ENCODE measurements around the gene NUBP1.
A peak's percentile ranks its signal among the peaks of the same experiment; 100 is the strongest.

Gene NUBP1

GRCh38 chr16:10699756-10700155 is 43.9 kb upstream of the NUBP1 start:
- Histone ChIP-seq H3K36me3 (replicated peaks; ENCODE audit: low read depth, low read length) (no peaks in the 10 kb centered on the region), H3K27ac (ENCODE audit: low read length) (no peak overlapping the region), H3K4me3 (ENCODE audit: low read length) (no peak overlapping the region), H2AFZ (ENCODE audit: low read depth, low read length) (no peak overlapping the region), H3K27me3 (ENCODE audit: low read depth, low read length) (no peaks in the 10 kb centered on the region), H3K79me2 (ENCODE audit: low read length) (no peaks in the 10 kb centered on the region), H4K20me1 (ENCODE audit: insufficient read depth, low read length) (no peaks in the 10 kb centered on the region), H3K9ac (ENCODE audit: low read length) (no peak overlapping the region), H3K9me3 (ENCODE audit: insufficient read depth, low read length) (no peaks in the 10 kb centered on the region), H3K4me1 (ENCODE audit: low read length) (no peaks in the 10 kb centered on the region), H3K4me2 (ENCODE audit: low read length) (no peak overlapping the region)
- TF ChIP-seq EZH2phosphoT487 (IDR thresholded peaks at IDR 0.05; ENCODE audit: low read depth): no peak
- TF ChIP-seq, protein P1, sequence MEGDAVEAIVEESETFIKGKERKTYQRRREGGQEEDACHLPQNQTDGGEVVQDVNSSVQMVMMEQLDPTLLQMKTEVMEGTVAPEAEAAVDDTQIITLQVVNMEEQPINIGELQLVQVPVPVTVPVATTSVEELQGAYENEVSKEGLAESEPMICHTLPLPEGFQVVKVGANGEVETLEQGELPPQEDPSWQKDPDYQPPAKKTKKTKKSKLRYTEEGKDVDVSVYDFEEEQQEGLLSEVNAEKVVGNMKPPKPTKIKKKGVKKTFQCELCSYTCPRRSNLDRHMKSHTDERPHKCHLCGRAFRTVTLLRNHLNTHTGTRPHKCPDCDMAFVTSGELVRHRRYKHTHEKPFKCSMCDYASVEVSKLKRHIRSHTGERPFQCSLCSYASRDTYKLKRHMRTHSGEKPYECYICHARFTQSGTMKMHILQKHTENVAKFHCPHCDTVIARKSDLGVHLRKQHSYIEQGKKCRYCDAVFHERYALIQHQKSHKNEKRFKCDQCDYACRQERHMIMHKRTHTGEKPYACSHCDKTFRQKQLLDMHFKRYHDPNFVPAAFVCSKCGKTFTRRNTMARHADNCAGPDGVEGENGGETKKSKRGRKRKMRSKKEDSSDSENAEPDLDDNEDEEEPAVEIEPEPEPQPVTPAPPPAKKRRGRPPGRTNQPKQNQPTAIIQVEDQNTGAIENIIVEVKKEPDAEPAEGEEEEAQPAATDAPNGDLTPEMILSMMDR (IDR thresholded peaks at IDR 0.05; ENCODE audit: low read depth, low read length): no peak

DNA sequence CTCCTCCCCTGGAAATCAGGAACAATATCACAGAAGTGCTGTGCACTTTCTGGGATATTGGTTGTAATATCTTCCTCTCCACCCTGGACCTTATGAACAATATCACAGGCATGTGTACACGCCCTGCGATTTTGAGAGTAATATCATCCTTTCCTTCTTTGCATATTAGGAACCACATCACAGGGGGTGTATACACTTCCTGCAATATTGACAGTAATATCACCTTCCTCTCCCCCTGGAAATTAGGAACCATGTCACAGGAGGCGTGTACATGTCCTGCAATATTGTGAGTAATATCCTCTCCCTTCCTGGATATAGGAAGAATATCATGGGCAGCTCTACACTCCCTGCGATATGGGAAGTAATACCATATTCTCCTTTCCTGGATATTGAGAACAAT is 34.7 kb upstream of the NUBP1 start:
- Histone ChIP-seq H3K27ac (ENCODE audit: low read length) (no peak overlapping the region), H3K27me3 (ENCODE audit: low read depth, low read length) (no peaks in the 10 kb centered on the region), H3K79me2 (ENCODE audit: low read length) (no peaks in the 10 kb centered on the region), H3K4me3 (ENCODE audit: low read length) (no peak overlapping the region), H2AFZ (ENCODE audit: low read depth, low read length) (no peak overlapping the region), H3K9me3 (ENCODE audit: insufficient read depth, low read length) (no peaks in the 10 kb centered on the region), H3K4me1 (ENCODE audit: low read length) (no peaks in the 10 kb centered on the region), H3K36me3 (replicated peaks; ENCODE audit: low read depth, low read length) (no peaks in the 10 kb centered on the region), H3K4me2 (ENCODE audit: low read length) (no peak overlapping the region), H3K9ac (ENCODE audit: low read length) (no peak overlapping the region), H4K20me1 (ENCODE audit: insufficient read depth, low read length) (no peaks in the 10 kb centered on the region)
- no peak for TF ChIP-seq EZH2phosphoT487 (IDR thresholded peaks at IDR 0.05; ENCODE audit: low read depth)
- TF ChIP-seq, protein P1 (IDR thresholded peaks at IDR 0.05; ENCODE audit: low read depth, low read length): no peak

DNA sequence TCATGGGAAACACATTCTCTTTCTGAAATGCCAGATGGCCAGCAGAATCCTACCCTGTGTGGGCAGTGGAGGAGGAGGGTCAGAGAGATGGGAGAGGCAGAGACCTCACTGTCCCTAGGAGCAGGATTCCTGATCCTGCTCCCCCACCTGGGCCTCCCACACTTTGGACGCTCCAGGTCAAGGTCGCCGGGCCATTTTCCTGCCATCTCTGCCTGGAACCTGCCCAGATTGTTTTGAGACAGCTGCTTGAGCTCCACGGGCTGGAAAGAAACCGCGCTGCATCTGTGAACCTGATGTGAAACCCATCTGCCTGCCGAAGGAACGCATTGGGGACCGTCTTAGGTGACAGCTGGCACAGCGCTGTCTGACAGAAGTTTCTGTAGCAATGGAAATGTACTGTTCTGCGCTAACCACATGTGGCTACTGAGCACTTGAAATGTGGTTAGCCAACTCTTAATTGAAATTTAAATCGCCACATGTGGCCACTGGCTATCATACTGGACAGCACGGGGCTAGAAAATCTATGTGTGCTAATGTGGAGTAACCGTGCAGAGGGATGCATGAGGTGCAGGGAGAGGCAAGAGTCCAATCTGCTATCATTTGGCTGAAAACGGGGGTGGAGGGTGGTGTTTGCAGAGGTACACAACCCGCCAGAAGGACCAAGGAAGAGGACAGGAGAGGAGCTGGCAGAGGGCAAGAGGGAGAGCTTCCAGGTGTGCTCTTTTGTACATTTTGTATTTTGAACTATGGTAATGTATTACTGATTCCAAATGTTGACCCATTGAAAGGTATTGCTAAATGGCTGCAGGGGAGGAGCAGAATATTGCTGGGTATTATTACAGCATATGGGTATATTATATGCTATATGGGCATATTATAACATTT is 15.4 kb upstream of the NUBP1 start:
- Histone ChIP-seq H3K4me2 (ENCODE audit: low read length) (peak overlapping the region; percentile 60), H3K4me1 (ENCODE audit: low read length) (peaks cover 25% of the 10 kb centered on the region), H3K9ac (ENCODE audit: low read length) (peak overlapping the region; percentile 27; the same call in 1 of the 2 replicates), H4K20me1 (ENCODE audit: insufficient read depth, low read length) (no peaks in the 10 kb centered on the region), H3K27ac (ENCODE audit: low read length) (no peak overlapping the region), H3K9me3 (ENCODE audit: insufficient read depth, low read length) (no peaks in the 10 kb centered on the region), H2AFZ (ENCODE audit: low read depth, low read length) (no peak overlapping the region), H3K79me2 (ENCODE audit: low read length) (no peaks in the 10 kb centered on the region), H3K27me3 (ENCODE audit: low read depth, low read length) (peaks cover 12% of the 10 kb centered on the region), H3K36me3 (replicated peaks; ENCODE audit: low read depth, low read length) (no peaks in the 10 kb centered on the region), H3K4me3 (ENCODE audit: low read length) (peak overlapping the region; percentile 61)
- no peak for TF ChIP-seq EZH2phosphoT487 (IDR thresholded peaks at IDR 0.05; ENCODE audit: low read depth)
- TF ChIP-seq, protein P1 (IDR thresholded peaks at IDR 0.05; ENCODE audit: low read depth, low read length): peak; percentile 33

DNA sequence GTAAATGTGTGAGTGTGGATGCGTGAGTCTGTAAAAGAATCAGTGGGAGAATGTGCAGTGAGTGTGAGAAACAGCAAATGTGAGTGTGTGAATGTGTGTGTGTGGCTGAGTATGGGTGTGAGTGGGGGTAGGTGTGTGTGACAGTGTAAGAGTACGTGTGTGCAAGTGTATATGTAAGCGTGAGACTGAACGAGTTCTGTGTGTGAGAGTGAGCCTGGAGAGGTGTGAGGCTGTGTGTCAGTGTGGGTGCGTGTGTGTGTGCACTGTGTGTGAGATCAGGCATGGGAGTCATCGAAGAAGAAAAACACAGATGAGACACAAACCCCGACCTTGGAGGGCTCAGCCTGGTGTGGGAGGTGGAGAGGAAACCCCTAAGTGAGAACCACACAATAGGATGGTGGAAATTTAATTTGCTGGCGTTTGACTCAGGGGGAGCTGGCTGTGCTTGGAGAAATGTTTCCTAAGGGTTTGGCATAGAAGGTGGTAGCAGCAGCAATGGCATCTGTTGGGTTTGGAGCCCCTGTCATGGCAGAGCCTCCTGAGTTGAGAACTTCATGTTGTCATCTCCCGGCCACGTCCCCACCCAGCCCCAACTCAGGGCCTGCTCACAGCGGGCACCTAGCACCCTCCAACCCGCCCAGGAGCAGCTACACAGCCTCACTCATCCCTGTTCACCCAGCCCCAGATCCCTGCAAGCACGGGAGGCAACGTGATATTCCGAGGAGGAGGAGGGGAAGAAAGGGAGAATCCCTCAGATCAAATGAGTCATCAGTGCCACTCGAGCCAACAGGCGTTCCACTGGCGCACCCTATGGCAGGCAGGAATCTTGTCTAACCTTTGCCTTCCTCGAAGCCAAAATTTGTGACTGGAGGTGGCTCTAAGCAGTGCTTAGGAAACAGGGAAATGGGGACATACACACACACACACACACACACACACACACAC is 14.3 kb upstream of the NUBP1 start:
- H3K4me2 ChIP-seq (ENCODE audit: low read length): peak overlapping the region; percentile 60
- TF ChIP-seq, protein P1 (IDR thresholded peaks at IDR 0.05; ENCODE audit: low read depth, low read length): no peak
- no peak for TF ChIP-seq EZH2phosphoT487 (IDR thresholded peaks at IDR 0.05; ENCODE audit: low read depth)
- H4K20me1 ChIP-seq (ENCODE audit: insufficient read depth, low read length): no peaks in the 10 kb centered on the region

More for the DNA sequence above, 14.3 kb upstream of the NUBP1 start:
- peaks cover 12% of the 10 kb centered on the region for H3K27me3 ChIP-seq (ENCODE audit: low read depth, low read length)
- H3K4me3 ChIP-seq (ENCODE audit: low read length): peak overlapping the region; percentile 61; the same call in 1 of the 2 replicates
- no peak overlapping the region for H3K9ac ChIP-seq (ENCODE audit: low read length)
- no peak overlapping the region for H2AFZ ChIP-seq (ENCODE audit: low read depth, low read length)
- H3K79me2 ChIP-seq (ENCODE audit: low read length): no peaks in the 10 kb centered on the region
- no peaks in the 10 kb centered on the region for H3K36me3 ChIP-seq (replicated peaks; ENCODE audit: low read depth, low read length)
- no peak overlapping the region for H3K27ac ChIP-seq (ENCODE audit: low read length)
- H3K9me3 ChIP-seq (ENCODE audit: insufficient read depth, low read length): no peaks in the 10 kb centered on the region
- H3K4me1 ChIP-seq (ENCODE audit: low read length): peaks cover 25% of the 10 kb centered on the region
